Measurements from ENCODE around the gene PLPPR3. TPM values are rescaled to one million over a fixed set of nuclear protein-coding genes. Genes with fewer than 3 reads are reported as not detected.

PLPPR3 gene
- total and polyA plus RNA-seq, 9 of the 15 experiments (the other 6 are each of a cell fraction or from before 2014, with no cell fraction given) = 0.01 to 48.2 (median 8.6) TPM

DNA sequence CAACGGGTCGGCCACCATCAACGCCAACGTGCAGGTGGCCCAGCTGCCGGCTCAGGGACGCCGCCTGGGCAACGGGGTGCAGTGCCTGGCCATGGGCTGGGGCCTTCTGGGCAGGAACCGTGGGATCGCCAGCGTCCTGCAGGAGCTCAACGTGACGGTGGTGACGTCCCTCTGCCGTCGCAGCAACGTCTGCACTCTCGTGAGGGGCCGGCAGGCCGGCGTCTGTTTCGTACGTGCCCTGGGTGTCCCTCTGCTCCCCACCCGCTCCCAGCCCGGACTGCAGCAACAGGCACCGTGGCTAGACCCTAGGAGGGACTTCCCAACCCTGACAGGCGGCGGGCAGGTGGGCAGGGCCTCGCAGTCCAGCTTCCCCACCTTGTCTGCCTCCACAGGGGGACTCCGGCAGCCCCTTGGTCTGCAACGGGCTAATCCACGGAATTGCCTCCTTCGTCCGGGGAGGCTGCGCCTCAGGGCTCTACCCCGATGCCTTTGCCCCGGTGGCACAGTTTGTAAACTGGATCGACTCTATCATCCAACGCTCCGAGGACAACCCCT, 33.9 kb upstream of the PLPPR3 start:
- no peak for FAIRE-seq
- intact Hi-C loops (cut with micrococcal nuclease) = no loop called here
- TF ChIP-seq CBX2 (IDR thresholded peaks at IDR 0.05; ENCODE audit: insufficient read depth, low read length, poor library complexity, severe bottlenecking) (no peak), ZNF695 (CRISPR knock-in tag; IDR thresholded peaks at IDR 0.05) (no peak), L3MBTL2 (IDR thresholded peaks at IDR 0.05) (no peak), NCOA6 (IDR thresholded peaks at IDR 0.05) (no peak), CXXC5 (CRISPR knock-in tag; IDR thresholded peaks at IDR 0.05) (no peak), NCOA2 (IDR thresholded peaks at IDR 0.05; ENCODE audit: partially characterized antibody in 2 of 2) (no peak), HDAC3 (IDR thresholded peaks at IDR 0.05; ENCODE audit: borderline replicate concordance, partially characterized antibody) (no peak), RBM15 (IDR thresholded peaks at IDR 0.05; ENCODE audit: insufficient read depth, low read length) (no peak), ZNF146 (CRISPR knock-in tag; IDR thresholded peaks at IDR 0.05; ENCODE audit: unreplicated experiment) (no peak), HSF4 (CRISPR knock-in tag; IDR thresholded peaks at IDR 0.05; ENCODE audit: borderline replicate concordance) (no peak), HMG20A (CRISPR knock-in tag; conservative IDR thresholded peaks at IDR 0.05) (no peak), ZBTB7A (IDR thresholded peaks at IDR 0.05; ENCODE audit: borderline replicate concordance, control insufficient read depth, low read depth, low read length) (no peak), TEAD4 (IDR thresholded peaks at IDR 0.05; ENCODE audit: low read length) (no peak), TEAD4 (CRISPR knock-in tag; IDR thresholded peaks at IDR 0.05; ENCODE audit: borderline replicate concordance) (no peak), CEBPG (CRISPR knock-in tag; IDR thresholded peaks at IDR 0.05) (no peak), CEBPG (tag; conservative IDR thresholded peaks at IDR 0.05 in 1 of 2, IDR thresholded peaks at IDR 0.05 in 1 of 2) (no peak)
- TF ChIP-seq, protein P1, sequence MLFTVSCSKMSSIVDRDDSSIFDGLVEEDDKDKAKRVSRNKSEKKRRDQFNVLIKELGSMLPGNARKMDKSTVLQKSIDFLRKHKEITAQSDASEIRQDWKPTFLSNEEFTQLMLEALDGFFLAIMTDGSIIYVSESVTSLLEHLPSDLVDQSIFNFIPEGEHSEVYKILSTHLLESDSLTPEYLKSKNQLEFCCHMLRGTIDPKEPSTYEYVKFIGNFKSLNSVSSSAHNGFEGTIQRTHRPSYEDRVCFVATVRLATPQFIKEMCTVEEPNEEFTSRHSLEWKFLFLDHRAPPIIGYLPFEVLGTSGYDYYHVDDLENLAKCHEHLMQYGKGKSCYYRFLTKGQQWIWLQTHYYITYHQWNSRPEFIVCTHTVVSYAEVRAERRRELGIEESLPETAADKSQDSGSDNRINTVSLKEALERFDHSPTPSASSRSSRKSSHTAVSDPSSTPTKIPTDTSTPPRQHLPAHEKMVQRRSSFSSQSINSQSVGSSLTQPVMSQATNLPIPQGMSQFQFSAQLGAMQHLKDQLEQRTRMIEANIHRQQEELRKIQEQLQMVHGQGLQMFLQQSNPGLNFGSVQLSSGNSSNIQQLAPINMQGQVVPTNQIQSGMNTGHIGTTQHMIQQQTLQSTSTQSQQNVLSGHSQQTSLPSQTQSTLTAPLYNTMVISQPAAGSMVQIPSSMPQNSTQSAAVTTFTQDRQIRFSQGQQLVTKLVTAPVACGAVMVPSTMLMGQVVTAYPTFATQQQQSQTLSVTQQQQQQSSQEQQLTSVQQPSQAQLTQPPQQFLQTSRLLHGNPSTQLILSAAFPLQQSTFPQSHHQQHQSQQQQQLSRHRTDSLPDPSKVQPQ (CRISPR knock-in tag; IDR thresholded peaks at IDR 0.05; ENCODE audit: borderline replicate concordance) = no peak
- TF ChIP-seq, protein P2, sequence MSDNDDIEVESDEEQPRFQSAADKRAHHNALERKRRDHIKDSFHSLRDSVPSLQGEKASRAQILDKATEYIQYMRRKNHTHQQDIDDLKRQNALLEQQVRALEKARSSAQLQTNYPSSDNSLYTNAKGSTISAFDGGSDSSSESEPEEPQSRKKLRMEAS (CRISPR knock-in tag; IDR thresholded peaks at IDR 0.05) = no peak
- TF ChIP-seq, protein P3, sequence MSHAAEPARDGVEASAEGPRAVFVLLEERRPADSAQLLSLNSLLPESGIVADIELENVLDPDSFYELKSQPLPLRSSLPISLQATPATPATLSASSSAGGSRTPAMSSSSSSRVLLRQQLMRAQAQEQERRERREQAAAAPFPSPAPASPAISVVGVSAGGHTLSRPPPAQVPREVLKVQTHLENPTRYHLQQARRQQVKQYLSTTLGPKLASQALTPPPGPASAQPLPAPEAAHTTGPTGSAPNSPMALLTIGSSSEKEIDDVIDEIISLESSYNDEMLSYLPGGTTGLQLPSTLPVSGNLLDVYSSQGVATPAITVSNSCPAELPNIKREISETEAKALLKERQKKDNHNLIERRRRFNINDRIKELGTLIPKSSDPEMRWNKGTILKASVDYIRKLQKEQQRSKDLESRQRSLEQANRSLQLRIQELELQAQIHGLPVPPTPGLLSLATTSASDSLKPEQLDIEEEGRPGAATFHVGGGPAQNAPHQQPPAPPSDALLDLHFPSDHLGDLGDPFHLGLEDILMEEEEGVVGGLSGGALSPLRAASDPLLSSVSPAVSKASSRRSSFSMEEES (CRISPR knock-in tag; IDR thresholded peaks at IDR 0.05) = no peak

More for the DNA sequence above, 33.9 kb upstream of the PLPPR3 start:
- POLR2A ChIA-PET = interaction anchor here (0.8 kb wide), 1 partner anchor 12 kb away, joined by 3 read pairs; no protein-coding TSS in a partner anchor
- 49% methylated on average over 17 of the region's 40 CpGs for WGBS (ENCODE audit: insufficient coverage, low coverage, missing lambda C conversion rate)
- peaks cover 2% of the 10 kb centered on the region for H3K79me2 ChIP-seq (ENCODE audit: control insufficient read depth, insufficient read depth, low read length)
- no peak overlapping the region for H3K27ac ChIP-seq (ENCODE audit: extremely low read depth, low read depth, low read length)
- peak overlapping the region in 1 of 2 experiments; percentile 79; a peak in 2 of 4 replicates for H3K9ac ChIP-seq (ENCODE audit: insufficient read depth in 1 of 2, low read depth in 2 of 2, low read length in 2 of 2)
- no peaks in the 10 kb centered on the region for H3K36me3 ChIP-seq (ENCODE audit: control insufficient read depth, insufficient read depth, low read length)
- in situ Hi-C loops (cut with MboI) = loop anchor here (5.0 kb wide), 1 partner anchor 88 kb away; no protein-coding TSS in a partner anchor
- no peak overlapping the region for H3K4me3 ChIP-seq
- ATAC-seq (no peak), DNase-seq (ENCODE audit: extremely low read depth in 1 of 4, low spot score in 3 of 4) (no peak)
- H3K9me1 ChIP-seq (ENCODE audit: control insufficient read depth, insufficient read depth, low read length) = no peaks in the 10 kb centered on the region
- H3K27me3 ChIP-seq (ENCODE audit: control insufficient read depth in 2 of 2, insufficient read depth in 2 of 2, low read length in 2 of 2) = no peaks in the 10 kb centered on the region
- H2AFZ ChIP-seq (ENCODE audit: low read depth, low read length) = no peak overlapping the region
- no peaks in the 10 kb centered on the region for H3K9me3 ChIP-seq (replicated peaks; ENCODE audit: control insufficient read depth, insufficient read depth, low read depth, low read length)
- CTCF ChIA-PET (ENCODE audit: low intra/inter-chr PET ratio) = no interaction called here
- no TSS peak for BruUV-seq (replicated peaks)
- H3K4me1 ChIP-seq (replicated peaks in 1 of 2; ENCODE audit: control insufficient read depth in 2 of 2, insufficient read depth in 2 of 2, low read length in 2 of 2) = peaks cover 17 to 55% of the 10 kb centered on the region in 2 experiments; a peak in 4 of 5 replicates
- H4K20me1 ChIP-seq (replicated peaks; ENCODE audit: control insufficient read depth, insufficient read depth, low read length) = no peaks in the 10 kb centered on the region
- no peak overlapping the region for H3K4me2 ChIP-seq (ENCODE audit: insufficient read depth, low read length)

Data from K562 (cell line).